Fibroblast of skin of right quadriceps (primary cell): ENCODE results near the gene LRRC74A.
A peak's percentile ranks its signal among the peaks of the same experiment; 100 is the strongest.

Source experiments
- DNase-seq: peaks from one replicate; pipeline ENCODE4 v3.0.0-alpha.2; 2013

LRRC74A gene

GRCh38 chr14:76810953-76811400, 15.2 kb upstream of the LRRC74A start:
- DNase-seq, result peak; percentile 33

- peak; percentile 21 for DNase-seq
Observed at GRCh38 chr14:76811561-76811960, 14.6 kb upstream of the LRRC74A start.

GRCh38 chr14:76812093-76812421, 14.2 kb upstream of the LRRC74A start:
- no peak for DNase-seq

DNA sequence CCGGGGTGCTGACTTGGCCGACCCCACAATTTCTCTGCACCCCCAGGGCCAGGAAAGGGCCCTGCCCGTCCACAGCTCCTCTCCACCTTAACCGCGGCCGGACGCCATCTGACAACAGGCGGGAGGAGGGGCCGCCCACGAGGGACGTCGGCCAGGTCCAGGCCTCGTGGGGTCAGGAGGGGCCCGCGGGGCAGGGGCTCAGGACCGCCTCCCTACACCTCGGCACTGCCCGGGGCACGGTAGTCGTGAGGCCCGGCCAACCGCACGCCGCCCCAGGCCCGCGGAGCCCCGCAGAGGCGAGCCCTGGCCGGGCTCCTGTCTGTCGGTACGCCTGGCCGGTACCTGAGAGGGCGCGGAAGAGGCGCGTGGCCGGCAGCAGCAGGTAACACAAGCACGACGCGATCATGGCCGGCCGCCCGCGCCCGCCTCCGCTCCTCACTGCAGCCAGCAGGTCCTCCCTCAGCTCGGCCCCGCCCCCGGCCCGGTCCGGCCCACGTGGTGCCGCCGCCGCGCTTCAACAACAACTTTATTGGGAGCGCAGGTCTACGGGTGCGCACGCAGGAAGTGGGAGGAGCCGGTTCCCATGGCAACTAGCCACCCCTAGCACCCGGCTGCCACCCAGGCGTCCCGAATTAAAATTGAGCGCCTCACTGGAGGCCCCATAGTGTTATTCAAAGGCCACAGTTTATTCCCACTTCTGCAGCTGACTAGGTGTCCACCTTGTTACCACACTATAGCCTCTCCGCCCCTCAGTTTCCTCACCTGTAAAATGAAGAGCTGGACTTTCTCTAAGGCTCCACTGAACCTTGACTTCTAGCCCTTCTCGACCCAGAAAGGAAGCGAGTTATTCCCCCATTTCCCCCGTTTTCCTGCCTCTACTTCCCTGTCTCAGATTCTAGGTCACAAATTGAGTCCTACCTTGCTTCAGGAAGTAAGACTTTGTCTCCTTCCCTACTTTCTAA, 13.5 kb upstream of the LRRC74A start, which contains the start of gene ANGEL1:
Gene ANGEL1, minus strand, starts transcription at position 461 of the 962 bp plus-strand sequence. Its CDS starts 55 bp downstream, at position 406.
- DNase-seq, result peak; percentile 94

DNA sequence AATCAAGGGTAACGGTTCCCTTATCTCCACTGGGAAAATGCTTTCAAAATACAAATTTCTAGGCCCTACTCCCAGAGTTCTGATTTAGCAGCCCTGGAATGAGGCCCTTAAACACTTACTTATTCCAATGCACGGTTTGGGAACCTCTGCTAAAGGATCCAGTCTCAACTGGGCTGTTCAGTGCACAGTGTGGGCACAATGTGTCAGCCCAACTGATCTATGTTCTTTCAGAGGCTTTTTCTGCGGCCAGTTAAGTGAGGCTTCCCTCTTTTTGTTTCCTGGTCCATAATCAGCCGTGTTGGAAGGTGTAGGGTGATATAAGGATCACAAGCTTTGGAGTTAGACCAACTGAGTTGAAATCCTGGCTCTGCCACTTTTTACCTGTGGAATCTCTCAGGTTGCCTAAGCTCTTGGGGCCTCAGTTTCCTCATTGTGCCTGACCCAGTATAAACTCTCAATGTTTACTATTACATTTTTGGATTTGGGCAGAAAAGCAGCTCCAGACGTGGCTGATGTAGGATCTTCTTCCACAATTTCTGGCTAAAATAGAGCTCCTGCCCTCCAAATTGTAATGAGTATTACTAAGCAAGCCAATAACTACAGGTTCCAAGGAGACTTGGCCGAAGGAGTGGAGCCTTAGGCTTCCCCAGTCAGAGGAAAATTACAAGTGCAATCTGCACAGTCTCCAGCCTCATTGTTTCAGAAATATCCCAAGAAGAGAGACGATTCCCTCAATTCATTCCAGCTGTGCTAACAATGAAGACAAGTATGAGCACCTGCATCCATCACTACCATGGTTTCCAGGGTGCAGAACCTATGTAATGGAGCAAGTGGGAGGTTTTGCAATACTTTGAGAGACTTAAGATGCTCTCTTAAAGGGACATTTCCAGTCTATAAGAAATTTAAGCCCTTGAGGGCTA, 11.2 kb upstream of the LRRC74A start:
- DNase-seq, result no peak

- no peak for DNase-seq
Observed at GRCh38 chr14:76820700-76821099, 5.5 kb upstream of the LRRC74A start.

GRCh38 chr14:76827696-76828296, 1.6 kb downstream of the LRRC74A start:
- DNase-seq, result no peak

DNA sequence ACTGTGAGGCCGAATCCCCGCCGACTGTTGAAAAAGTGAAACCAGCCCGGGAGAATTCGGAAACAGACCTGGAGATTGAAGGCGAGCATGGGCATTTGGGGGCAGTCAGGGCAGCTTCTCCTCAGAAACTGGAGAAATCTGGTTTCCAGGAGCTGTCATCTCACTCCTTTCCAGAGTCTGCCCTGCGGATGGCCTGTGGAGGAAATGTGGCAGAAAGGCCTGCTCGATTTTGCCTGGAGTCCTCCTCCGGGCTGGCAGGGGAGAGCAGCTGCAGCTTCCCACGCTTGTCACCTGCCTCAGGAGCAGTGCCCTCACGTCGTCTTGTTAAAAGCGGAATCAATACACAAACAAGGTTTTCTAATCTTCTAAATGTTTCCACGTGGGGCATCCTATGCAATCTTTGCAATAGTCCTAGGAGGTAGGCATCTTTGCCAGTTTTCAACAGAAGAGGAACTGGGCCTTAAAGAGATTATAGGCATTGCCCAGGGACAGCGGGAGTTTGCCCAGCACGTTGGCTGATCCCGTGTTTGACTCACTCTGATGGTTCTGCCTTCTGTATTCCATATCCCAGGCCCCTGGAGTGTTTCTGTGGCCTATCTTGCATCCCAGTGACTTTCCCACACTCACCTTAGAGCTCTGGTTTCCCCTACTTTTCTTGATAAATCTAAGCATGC, 2.3 kb downstream of the LRRC74A start:
- DNase-seq, result no peak

DNA sequence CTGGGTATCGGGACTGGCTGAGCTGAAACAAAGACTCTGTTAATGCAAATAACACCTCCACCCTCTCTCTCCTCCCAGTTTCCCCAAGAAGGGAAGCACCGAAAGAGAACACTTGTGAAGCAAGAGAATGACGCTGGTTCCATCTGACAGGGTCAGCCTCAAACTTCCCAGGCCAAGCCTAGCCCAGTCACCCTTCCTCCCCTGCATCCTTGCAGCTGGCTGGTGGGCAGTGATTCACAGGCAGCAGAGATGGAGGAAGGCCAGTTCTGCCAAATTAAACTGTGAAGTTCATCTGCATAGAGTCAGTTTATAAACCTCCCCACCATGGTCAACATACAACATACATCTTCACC, 2.8 kb downstream of the LRRC74A start:
- DNase-seq, result no peak

DNA sequence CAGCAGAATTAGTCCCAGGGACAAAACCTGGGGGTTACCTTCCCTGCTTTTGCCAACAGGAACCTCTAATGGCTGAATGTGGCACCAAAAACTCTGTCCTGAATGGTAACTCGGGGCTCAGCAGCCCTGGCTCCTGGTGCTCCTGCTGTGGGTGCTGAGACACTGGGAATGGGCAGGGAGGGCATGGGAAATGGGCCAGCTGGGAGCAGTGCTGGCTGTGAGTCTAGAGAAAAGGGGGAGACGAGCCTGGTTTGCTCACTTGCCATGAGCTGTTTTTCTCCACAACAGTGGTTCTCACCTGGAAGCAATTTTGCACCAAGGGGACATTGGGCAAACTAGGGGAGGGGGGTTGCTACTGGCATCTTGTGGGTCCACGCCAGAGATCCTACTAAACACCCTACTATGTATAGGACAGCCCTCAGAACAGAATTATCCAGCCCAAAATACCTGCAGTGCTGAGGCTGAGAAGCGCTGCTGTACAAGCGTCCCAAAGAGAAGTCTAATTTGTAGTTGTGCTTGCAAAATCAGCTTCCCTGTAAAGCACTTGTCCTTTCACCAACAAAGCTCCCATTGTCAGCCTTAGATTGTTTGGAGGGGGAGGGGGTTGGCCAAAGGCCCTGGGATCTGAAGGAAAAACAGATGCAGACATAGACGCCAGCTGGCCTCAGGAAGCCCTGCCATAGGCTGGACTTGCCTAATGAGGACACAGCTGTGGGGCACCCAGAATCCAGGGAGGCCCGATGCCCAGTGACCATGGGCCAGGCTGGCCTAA, 3.6 kb downstream of the LRRC74A start:
- no peak for DNase-seq

GRCh38 chr14:76830556-76830955, 4.3 kb downstream of the LRRC74A start:
- DNase-seq, result no peak

DNA sequence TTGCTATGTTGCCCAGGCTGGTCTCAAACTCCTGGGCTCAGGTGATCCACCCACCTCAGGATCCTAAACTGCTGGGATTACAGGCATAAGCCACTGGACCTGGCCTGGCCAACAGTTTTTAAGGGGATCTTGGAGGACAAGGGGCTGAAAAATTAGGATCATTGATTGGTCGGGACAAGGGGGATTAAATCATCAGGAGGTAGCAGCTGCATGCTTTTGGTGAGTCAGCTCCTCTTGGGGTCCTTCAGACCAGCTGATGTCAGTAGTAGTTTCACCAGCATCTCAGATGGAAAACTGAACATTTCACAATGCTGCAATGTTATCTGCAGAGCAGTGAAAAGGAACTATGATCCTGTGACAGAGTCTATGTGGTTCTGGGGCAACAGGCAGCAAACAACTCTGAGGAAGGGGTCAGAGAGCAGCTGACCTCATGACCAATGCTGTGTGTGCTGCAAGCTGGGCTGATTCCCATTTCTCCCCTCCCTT, 6.3 kb downstream of the LRRC74A start:
- DNase-seq, result no peak

- no peak for DNase-seq
Observed at GRCh38 chr14:76833011-76833410, 6.8 kb downstream of the LRRC74A start.

GRCh38 chr14:76834241-76834661, 8.0 kb downstream of the LRRC74A start:
- DNase-seq, result no peak

DNA sequence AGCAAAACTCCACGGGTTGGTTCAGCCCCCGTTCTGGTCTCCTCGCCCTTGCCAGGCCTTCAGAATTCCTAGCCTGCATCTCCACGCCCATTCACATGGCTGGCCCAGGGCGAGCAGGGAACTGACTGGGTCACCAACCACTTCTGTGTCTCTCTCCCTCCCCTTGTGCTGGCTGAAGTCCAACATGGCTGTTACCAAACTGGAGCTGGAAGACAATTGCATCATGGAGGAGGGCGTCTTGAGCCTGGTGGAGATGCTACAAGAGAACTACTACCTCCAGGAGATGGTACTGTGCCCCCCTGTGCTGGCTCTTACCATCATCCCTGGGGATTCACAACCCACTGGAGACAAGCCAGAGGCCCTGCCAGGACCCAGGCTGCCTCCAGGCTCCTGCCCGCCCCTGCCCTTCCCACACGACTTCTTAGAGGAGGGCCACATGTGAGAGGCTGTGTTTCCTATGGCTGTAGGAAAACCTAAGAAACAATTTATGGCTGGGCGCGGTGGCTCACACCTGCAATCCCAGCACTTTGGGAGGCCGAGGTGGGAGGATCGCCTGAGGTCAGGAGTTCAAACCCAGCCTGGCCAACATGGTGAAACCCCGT, 9.9 kb downstream of the LRRC74A start:
- DNase-seq, result no peak

- DNase-seq, result no peak
Observed at GRCh38 chr14:76837524-76837923, 11.3 kb downstream of the LRRC74A start.

GRCh38 chr14:76842414-76842813, 16.2 kb downstream of the LRRC74A start:
- no peak for DNase-seq

DNA sequence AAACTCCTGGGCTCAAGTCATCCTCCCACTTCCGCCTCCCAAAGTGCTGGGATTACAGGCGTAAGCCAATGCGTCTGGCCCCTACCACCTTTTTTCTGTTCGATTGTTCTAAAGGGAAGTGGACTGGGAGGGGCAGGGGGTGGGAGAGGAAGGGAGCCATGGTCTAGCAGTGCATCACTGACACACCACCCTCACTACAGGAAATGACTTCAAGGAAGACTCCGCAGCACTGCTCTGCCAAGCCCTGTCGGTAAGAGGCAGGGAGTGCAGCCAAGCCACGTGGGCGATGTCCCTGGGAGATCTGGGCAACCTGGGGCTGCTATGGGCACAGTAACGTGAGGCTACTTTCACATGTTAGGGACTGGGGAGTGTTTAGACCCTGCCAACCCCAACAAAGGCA, 18.0 kb downstream of the LRRC74A start:
- DNase-seq, result peak; percentile 29

- no peak for DNase-seq
Observed at GRCh38 chr14:76846331-76847047, 20.3 kb downstream of the LRRC74A start.

DNA sequence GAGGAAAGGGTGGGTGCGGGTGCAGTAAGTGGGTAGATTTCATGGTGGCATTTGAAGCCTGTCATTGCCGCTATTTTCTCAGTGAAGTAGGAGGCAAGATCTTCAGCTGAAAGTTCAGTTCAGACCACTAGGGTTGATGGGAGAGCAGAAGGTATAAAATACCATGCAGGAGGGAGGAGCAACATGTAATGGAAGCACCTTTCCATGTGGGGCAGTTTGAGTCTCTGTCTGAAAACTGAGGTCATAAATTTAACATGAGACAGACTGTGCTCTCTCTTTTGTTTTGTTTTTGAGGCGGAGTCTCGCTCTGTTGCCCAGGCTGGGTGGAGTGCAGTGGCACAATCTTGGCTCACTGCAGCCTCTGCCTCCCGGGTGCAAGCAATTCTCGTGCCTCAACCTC, 22.7 kb downstream of the LRRC74A start:
- no peak for DNase-seq
